Measurements from ENCODE around the gene GATM.
"Not testable (repeated sequence)": the region's sequence is repeated elsewhere in the genome, so short reads cannot be mapped to it uniquely, and the experiment has no call there.

The GATM gene

DNA sequence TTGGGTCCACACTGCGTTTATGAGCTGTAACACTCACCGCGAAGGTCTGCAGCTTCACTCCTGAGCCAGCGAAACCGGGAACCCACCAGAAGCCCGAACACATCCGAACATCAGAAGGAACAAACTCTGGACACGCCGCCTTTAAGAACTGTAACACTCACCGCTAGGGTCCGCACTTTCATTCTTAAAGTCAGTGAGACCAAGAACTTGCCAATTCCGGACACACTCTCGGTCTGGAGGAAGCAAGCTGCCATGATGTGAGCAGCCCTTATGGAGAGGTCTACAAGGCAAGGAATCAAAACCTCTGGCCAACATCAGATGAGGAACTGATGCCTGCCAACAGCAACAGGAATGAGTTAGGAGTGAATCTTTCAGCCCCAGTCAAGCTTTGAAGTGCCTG is 63.4 kb downstream of the GATM start:
- no peaks in the 10 kb centered on the region for H3K27me3 ChIP-seq (ENCODE audit: control insufficient read depth, insufficient read depth, low read length, poor library complexity, severe bottlenecking)
- 88 to 90% methylated on average over 13 of the region's 13 CpGs for WGBS, 2 experiments
- H3K9me3 ChIP-seq (ENCODE audit: control insufficient read depth, low read length): no peaks in the 10 kb centered on the region
- H3K4me1 ChIP-seq (ENCODE audit: control insufficient read depth, insufficient read depth, low read length): no peaks in the 10 kb centered on the region
- H3K36me3 ChIP-seq (ENCODE audit: control insufficient read depth, insufficient read depth, low read length): no peaks in the 10 kb centered on the region
- no peak overlapping the region for H3K27ac ChIP-seq (ENCODE audit: insufficient read depth, low read depth, low read length, poor library complexity, severe bottlenecking)
- H3K4me3 ChIP-seq (ENCODE audit: insufficient read depth, low read depth, low read length): no peak overlapping the region

GRCh38 chr15:45314117-45314516 is 64.2 kb downstream of the GATM start:
- not testable (repeated sequence) for H3K27ac ChIP-seq (ENCODE audit: insufficient read depth, low read depth, low read length, poor library complexity, severe bottlenecking); H3K36me3 ChIP-seq (ENCODE audit: control insufficient read depth, insufficient read depth, low read length); H3K9me3 ChIP-seq (ENCODE audit: control insufficient read depth, low read length); H3K27me3 ChIP-seq (ENCODE audit: control insufficient read depth, insufficient read depth, low read length, poor library complexity, severe bottlenecking); H3K4me1 ChIP-seq (ENCODE audit: control insufficient read depth, insufficient read depth, low read length); H3K4me3 ChIP-seq (ENCODE audit: insufficient read depth, low read depth, low read length)
- 91 to 94% methylated on average over 31 of the region's 31 CpGs for WGBS, 2 experiments

All from ectodermal cell (in vitro differentiated cells).